H9 (cell line): Measurements from ENCODE around the gene SRY. TPM values are rescaled to one million over a fixed set of nuclear protein-coding genes. Genes with fewer than 3 reads are reported as not detected.

Experiments
- DNase-seq: peaks from one replicate; pipeline ENCODE4 v3.0.0-alpha.2; 2017
- H2AFZ ChIP-seq: one replicate; pipeline ENCODE4 v1.6.1; 2013; ENCODE audit warnings: mild to moderate bottlenecking, low read length, control low read depth, moderate library complexity
- H2AK5ac ChIP-seq: 2 replicates; pipeline ENCODE4 v1.6.1; 2013; ENCODE audit warnings: low read length, control low read depth, mixed read lengths; ENCODE audit not compliant: insufficient read length
- H2BK120ac ChIP-seq: one replicate; pipeline ENCODE4 v1.6.1; 2013; ENCODE audit warnings: low read depth, mild to moderate bottlenecking, low read length, control low read depth, inconsistent platforms; ENCODE audit not compliant: poor library complexity, severe bottlenecking
- H2BK12ac ChIP-seq: 2 replicates; pipeline ENCODE4 v1.6.1; 2013; ENCODE audit warnings: low read length, control low read depth, mixed read lengths, low read depth; ENCODE audit not compliant: insufficient read length
- H2BK15ac ChIP-seq: 2 replicates; pipeline ENCODE4 v1.6.1; 2013; ENCODE audit warnings: low read depth, low read length, control low read depth
- H2BK20ac ChIP-seq: one replicate; pipeline ENCODE4 v1.6.1; 2013; ENCODE audit warnings: low read depth, mild to moderate bottlenecking, low read length, control low read depth, inconsistent platforms; ENCODE audit not compliant: poor library complexity, severe bottlenecking
- H2BK5ac ChIP-seq: 2 replicates; pipeline ENCODE4 v1.6.1; 2013; ENCODE audit warnings: low read length, control low read depth, mixed read lengths; ENCODE audit not compliant: insufficient read length
- H3K14ac ChIP-seq: 2 replicates; pipeline ENCODE4 v1.6.1; 2013; ENCODE audit warnings: low read length, control low read depth; ENCODE audit not compliant: insufficient read depth
- H3K18ac ChIP-seq: 2 replicates; pipeline ENCODE4 v1.6.1; 2013; ENCODE audit warnings: low read depth, mild to moderate bottlenecking, mixed read lengths, low read length, control low read depth; ENCODE audit not compliant: insufficient read length
- H3K23ac ChIP-seq: 2 replicates; pipeline ENCODE4 v1.6.1; 2013; ENCODE audit warnings: low read length, control low read depth, mixed read lengths, low read depth; ENCODE audit not compliant: insufficient read length
- H3K23me2 ChIP-seq: 2 replicates; pipeline ENCODE4 v1.6.1; 2013; ENCODE audit warnings: low read depth, mild to moderate bottlenecking, mixed read lengths, low read length, control low read depth; ENCODE audit not compliant: insufficient read length, poor library complexity, severe bottlenecking
- H3K27ac ChIP-seq: 2 replicates; pipeline ENCODE4 v1.5.1; 2013; ENCODE audit warnings: low read length, control low read depth, mixed read lengths, low read depth; ENCODE audit not compliant: insufficient read length
- H3K27me3 ChIP-seq: 2 replicates; pipeline ENCODE4 v1.6.1; 2013; ENCODE audit warnings: low read length, control low read depth, inconsistent platforms; ENCODE audit not compliant: insufficient read depth
- H3K4ac ChIP-seq: 2 replicates; pipeline ENCODE4 v1.6.1; 2013; ENCODE audit warnings: low read depth, mild to moderate bottlenecking, control low read depth, inconsistent platforms, low read length, moderate library complexity
- H3K4me1 ChIP-seq: 2 replicates; pipeline ENCODE4 v1.6.1; 2013; ENCODE audit warnings: low read length, control low read depth, inconsistent platforms; ENCODE audit not compliant: insufficient read depth
- H3K4me2 ChIP-seq: 2 replicates; pipeline ENCODE4 v1.6.1; 2013; ENCODE audit warnings: low read length, control low read depth, mixed read lengths; ENCODE audit not compliant: insufficient read length, insufficient read depth
- H3K56ac ChIP-seq: 2 replicates; pipeline ENCODE4 v1.6.1; 2013; ENCODE audit warnings: low read depth, mild to moderate bottlenecking, mixed read lengths, low read length, control low read depth; ENCODE audit not compliant: insufficient read length
- H3K79me1 ChIP-seq: 2 replicates; pipeline ENCODE4 v1.6.1; 2013; ENCODE audit warnings: low read depth, mild to moderate bottlenecking, moderate library complexity, low read length, control low read depth, inconsistent platforms; ENCODE audit not compliant: insufficient read depth, poor library complexity, severe bottlenecking
- H3K79me2 ChIP-seq: 2 replicates; pipeline ENCODE4 v1.6.1; 2013; ENCODE audit warnings: low read length, control low read depth, inconsistent platforms; ENCODE audit not compliant: insufficient read depth
- H3K9ac ChIP-seq: 2 replicates; pipeline ENCODE4 v1.6.1; 2013; ENCODE audit warnings: low read length, control low read depth, mixed read lengths; ENCODE audit not compliant: insufficient read length; ENCODE audit errors: extremely low read depth
- H3K9me3 ChIP-seq: one replicate; pipeline ENCODE4 v1.6.1; 2013; ENCODE audit warnings: low read depth, low read length, inconsistent platforms; ENCODE audit not compliant: control insufficient read depth
- H3T11ph ChIP-seq: one replicate; pipeline ENCODE4 v1.6.1; 2013; ENCODE audit warnings: mild to moderate bottlenecking, low read length, control low read depth, inconsistent platforms
- H4K20me1 ChIP-seq: one replicate; pipeline ENCODE4 v1.6.1; 2013; ENCODE audit not compliant: control insufficient read depth, insufficient read length, insufficient read depth
- H4K5ac ChIP-seq: 2 replicates; pipeline ENCODE4 v1.6.1; 2013; ENCODE audit warnings: low read depth, mild to moderate bottlenecking, mixed read lengths, low read length, control low read depth; ENCODE audit not compliant: insufficient read length
- H4K8ac ChIP-seq: replicated peaks from 2 replicates; pipeline ENCODE4 v1.6.1; 2013; ENCODE audit warnings: low read length, control low read depth, mixed read lengths, low read depth; ENCODE audit not compliant: insufficient read length
- H4K91ac ChIP-seq: 2 replicates; pipeline ENCODE4 v1.6.1; 2013; ENCODE audit warnings: low read depth, mild to moderate bottlenecking, moderate library complexity, mixed read lengths, low read length, control low read depth; ENCODE audit not compliant: insufficient read length
- H3K27ac Mint-ChIP-seq, 3 experiments: 2 replicates in 2 of 3; 3 replicates in 1 of 3; pipeline ENCODE4 v1.8.0; 2020 to 2021; ENCODE audit warnings: mixed read lengths in 3 of 3, mild to moderate bottlenecking in 1 of 3, moderate library complexity in 1 of 3
- H3K27me3 Mint-ChIP-seq: 2 replicates; pipeline ENCODE4 v1.8.0; 2021; ENCODE audit warnings: low read depth, mild to moderate bottlenecking, moderate library complexity, mixed read lengths
- H3K36me3 Mint-ChIP-seq, 3 experiments: 2 replicates in 2 of 3; 3 replicates in 1 of 3; pipeline ENCODE4 v1.8.0; 2020 to 2021; ENCODE audit warnings: low read depth in 3 of 3, mixed read lengths in 3 of 3; ENCODE audit not compliant: insufficient read depth in 1 of 3
- H3K4me1 Mint-ChIP-seq, 2 experiments: 2 replicates each; pipeline ENCODE4 v1.8.0; 2020; ENCODE audit warnings: mixed read lengths in 2 of 2
- H3K4me3 Mint-ChIP-seq, 2 experiments: 2 replicates in 1 of 2; 3 replicates in 1 of 2; pipeline ENCODE4 v1.8.0; 2020 to 2021; ENCODE audit warnings: mild to moderate bottlenecking in 2 of 2, mixed read lengths in 2 of 2, moderate library complexity in 1 of 2
- H3K9me3 Mint-ChIP-seq, 2 experiments: 2 replicates in 1 of 2; 3 replicates in 1 of 2; pipeline ENCODE4 v1.8.0; 2020; ENCODE audit warnings: mild to moderate bottlenecking in 2 of 2, mixed read lengths in 2 of 2, moderate library complexity in 1 of 2
- total RNA-seq: library from RNA; stranded (reverse); gene quantifications from 2 replicates; pipeline ENCODE4 v1.2.1, GENCODE V29; 2021
- TF ChIP-seq, protein P1 (sequence below): fragments of 200-600 bp; sonication (generic); conservative IDR thresholded peaks from 3 replicates; pipeline ENCODE4 v1.8.0; 2021; ENCODE audit warnings: antibody characterized with exemption, mild to moderate bottlenecking

SRY gene
- total RNA-seq, 1 experiment from 2014 or later, result not detected

DNA sequence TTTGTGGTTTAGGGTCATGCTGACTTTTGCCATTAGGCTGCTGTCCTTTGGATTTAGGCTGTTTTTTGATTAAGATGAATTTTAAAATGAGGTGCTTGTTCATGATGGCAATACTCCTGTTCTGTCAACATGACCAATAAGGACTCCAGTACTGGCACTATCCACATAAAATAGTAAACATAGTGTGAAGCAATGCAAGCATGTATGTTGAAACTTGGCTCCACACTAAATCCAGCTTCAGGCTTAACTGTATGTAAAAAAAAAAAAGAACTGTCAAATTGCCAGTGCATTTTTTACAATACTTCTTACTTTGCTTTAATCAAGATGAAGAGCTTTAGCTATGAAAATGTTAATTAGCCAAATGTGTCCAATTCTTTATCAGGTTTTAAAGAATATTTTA, 47.7 kb upstream of the SRY start:
- Histone ChIP-seq H3K56ac (no peak overlapping the region), H3K14ac (no peak overlapping the region), H3K79me2 (no peaks in the 10 kb centered on the region), H3K9ac (no peak overlapping the region), H3K27ac (no peak overlapping the region), H4K5ac (no peak overlapping the region), H3K4me1 (no peaks in the 10 kb centered on the region), H2BK20ac (no peak overlapping the region), H2BK120ac (no peak overlapping the region), H4K20me1 (no peaks in the 10 kb centered on the region), H3K27me3 (no peaks in the 10 kb centered on the region), H4K91ac (no peak overlapping the region), H3T11ph (no peak overlapping the region), H2AFZ (no peak overlapping the region), H4K8ac (no peak overlapping the region), H2BK12ac (no peak overlapping the region), H3K4ac (no peak overlapping the region), H2AK5ac (no peak overlapping the region), H2BK5ac (no peak overlapping the region), H3K79me1 (no peaks in the 10 kb centered on the region), H2BK15ac (no peak overlapping the region), H3K23me2 (no peaks in the 10 kb centered on the region), H3K9me3 (no peaks in the 10 kb centered on the region), H3K18ac (no peak overlapping the region), H3K23ac (no peak overlapping the region), H3K4me2 (no peak overlapping the region)
- TF ChIP-seq, protein P1, sequence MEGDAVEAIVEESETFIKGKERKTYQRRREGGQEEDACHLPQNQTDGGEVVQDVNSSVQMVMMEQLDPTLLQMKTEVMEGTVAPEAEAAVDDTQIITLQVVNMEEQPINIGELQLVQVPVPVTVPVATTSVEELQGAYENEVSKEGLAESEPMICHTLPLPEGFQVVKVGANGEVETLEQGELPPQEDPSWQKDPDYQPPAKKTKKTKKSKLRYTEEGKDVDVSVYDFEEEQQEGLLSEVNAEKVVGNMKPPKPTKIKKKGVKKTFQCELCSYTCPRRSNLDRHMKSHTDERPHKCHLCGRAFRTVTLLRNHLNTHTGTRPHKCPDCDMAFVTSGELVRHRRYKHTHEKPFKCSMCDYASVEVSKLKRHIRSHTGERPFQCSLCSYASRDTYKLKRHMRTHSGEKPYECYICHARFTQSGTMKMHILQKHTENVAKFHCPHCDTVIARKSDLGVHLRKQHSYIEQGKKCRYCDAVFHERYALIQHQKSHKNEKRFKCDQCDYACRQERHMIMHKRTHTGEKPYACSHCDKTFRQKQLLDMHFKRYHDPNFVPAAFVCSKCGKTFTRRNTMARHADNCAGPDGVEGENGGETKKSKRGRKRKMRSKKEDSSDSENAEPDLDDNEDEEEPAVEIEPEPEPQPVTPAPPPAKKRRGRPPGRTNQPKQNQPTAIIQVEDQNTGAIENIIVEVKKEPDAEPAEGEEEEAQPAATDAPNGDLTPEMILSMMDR, result no peak
- no peaks in the 10 kb centered on the region for H3K4me1 Mint-ChIP-seq
- no peak overlapping the region for H3K4me3 Mint-ChIP-seq
- H3K27me3 Mint-ChIP-seq, result no peaks in the 10 kb centered on the region
- no peaks in the 10 kb centered on the region for H3K36me3 Mint-ChIP-seq
- H3K9me3 Mint-ChIP-seq, result no peaks in the 10 kb centered on the region
- no peak overlapping the region for H3K27ac Mint-ChIP-seq
- no peak for DNase-seq
